ENCODE data around the gene PLAU. TPM values are rescaled to one million over a fixed set of nuclear protein-coding genes. Genes with fewer than 3 reads are reported as not detected.

The PLAU gene
- total RNA-seq, 1 experiment from 2014 or later: 8.3 TPM

DNA sequence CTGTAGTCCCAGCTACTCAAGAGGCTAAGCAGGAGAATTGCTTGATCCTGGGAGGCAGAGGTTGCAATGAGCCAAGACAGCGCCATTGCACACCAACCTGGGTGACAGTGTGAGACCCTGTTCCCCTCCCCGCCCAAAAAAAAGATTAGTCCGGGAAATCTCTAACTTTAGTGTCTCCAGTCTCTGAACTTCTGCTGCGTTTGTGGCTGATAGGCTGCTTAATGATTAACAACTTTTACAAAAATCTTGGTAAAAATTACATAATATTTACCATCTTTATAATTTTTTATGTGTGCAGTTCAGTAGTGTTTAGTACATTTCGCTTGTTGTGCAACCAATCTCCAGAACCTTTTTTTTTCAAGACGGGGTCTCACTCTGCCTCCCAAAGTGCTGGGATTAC, 9.7 kb upstream of the PLAU start:
- BruUV-seq (replicated peaks): no TSS peak
- Histone ChIP-seq H3K4me3 (ENCODE audit: low read depth, low read length, poor library complexity, severe bottlenecking) (no peak overlapping the region), H3K4me1 (ENCODE audit: insufficient read depth, low read length, poor library complexity, severe bottlenecking) (no peaks in the 10 kb centered on the region), H3K9me3 (ENCODE audit: low read depth, low read length, poor library complexity, severe bottlenecking) (no peaks in the 10 kb centered on the region), H3K36me3 (ENCODE audit: insufficient read depth, low read length, poor library complexity, severe bottlenecking) (no peaks in the 10 kb centered on the region), H3K27ac (ENCODE audit: low read depth, low read length, poor library complexity, severe bottlenecking) (no peak overlapping the region), H3K27me3 (replicated peaks; ENCODE audit: insufficient read depth, low read depth, low read length, poor library complexity) (no peaks in the 10 kb centered on the region)
- ChIA-PET CTCF (no interaction called here), POLR2A (ENCODE audit: low non-redundant PET) (no interaction called here)
- TF ChIP-seq, protein P1, sequence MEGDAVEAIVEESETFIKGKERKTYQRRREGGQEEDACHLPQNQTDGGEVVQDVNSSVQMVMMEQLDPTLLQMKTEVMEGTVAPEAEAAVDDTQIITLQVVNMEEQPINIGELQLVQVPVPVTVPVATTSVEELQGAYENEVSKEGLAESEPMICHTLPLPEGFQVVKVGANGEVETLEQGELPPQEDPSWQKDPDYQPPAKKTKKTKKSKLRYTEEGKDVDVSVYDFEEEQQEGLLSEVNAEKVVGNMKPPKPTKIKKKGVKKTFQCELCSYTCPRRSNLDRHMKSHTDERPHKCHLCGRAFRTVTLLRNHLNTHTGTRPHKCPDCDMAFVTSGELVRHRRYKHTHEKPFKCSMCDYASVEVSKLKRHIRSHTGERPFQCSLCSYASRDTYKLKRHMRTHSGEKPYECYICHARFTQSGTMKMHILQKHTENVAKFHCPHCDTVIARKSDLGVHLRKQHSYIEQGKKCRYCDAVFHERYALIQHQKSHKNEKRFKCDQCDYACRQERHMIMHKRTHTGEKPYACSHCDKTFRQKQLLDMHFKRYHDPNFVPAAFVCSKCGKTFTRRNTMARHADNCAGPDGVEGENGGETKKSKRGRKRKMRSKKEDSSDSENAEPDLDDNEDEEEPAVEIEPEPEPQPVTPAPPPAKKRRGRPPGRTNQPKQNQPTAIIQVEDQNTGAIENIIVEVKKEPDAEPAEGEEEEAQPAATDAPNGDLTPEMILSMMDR (conservative IDR thresholded peaks at IDR 0.05; ENCODE audit: low read depth, low read length): no peak
- TF ChIP-seq EZH2 (IDR thresholded peaks at IDR 0.05; ENCODE audit: borderline replicate concordance, low read depth, low read length, poor library complexity, severe bottlenecking): no peak
- intact Hi-C loops (cut with micrococcal nuclease; ENCODE audit: unreplicated experiment): no loop called here
- no peak for DNase-seq (ENCODE audit: low spot score)

DNA sequence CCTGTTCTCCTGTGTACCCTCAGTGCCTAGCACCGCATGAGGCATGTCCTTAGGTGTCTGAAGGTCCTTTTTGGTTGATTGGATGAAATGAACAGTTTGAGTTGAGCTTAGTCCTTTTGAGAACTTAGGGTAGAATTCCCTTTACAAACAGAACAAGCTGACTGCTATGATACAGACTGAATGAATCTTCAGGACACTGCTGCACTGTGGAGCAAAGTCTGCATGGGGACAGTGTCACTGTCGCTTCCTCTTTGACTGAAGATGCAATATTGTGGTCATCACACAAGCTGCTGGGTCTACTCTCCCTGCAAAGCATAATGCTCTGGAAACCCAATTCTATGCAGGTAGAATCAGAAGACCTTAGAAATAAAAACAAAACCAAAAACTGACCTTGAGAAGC, 8.6 kb upstream of the PLAU start:
- no peak overlapping the region for H3K4me3 ChIP-seq (ENCODE audit: low read depth, low read length, poor library complexity, severe bottlenecking)
- CTCF ChIA-PET: no interaction called here
- H3K27me3 ChIP-seq (replicated peaks; ENCODE audit: insufficient read depth, low read depth, low read length, poor library complexity): no peaks in the 10 kb centered on the region
- intact Hi-C loops (cut with micrococcal nuclease; ENCODE audit: unreplicated experiment): no loop called here
- DNase-seq (ENCODE audit: low spot score): no peak
- POLR2A ChIA-PET (ENCODE audit: low non-redundant PET): no interaction called here
- no peak for TF ChIP-seq EZH2 (IDR thresholded peaks at IDR 0.05; ENCODE audit: borderline replicate concordance, low read depth, low read length, poor library complexity, severe bottlenecking)
- TF ChIP-seq, protein P1 (conservative IDR thresholded peaks at IDR 0.05; ENCODE audit: low read depth, low read length): no peak
- H3K36me3 ChIP-seq (ENCODE audit: insufficient read depth, low read length, poor library complexity, severe bottlenecking): no peaks in the 10 kb centered on the region
- H3K27ac ChIP-seq (ENCODE audit: low read depth, low read length, poor library complexity, severe bottlenecking): no peak overlapping the region
- H3K4me1 ChIP-seq (ENCODE audit: insufficient read depth, low read length, poor library complexity, severe bottlenecking): peaks cover 10% of the 10 kb centered on the region
- no peaks in the 10 kb centered on the region for H3K9me3 ChIP-seq (ENCODE audit: low read depth, low read length, poor library complexity, severe bottlenecking)
- BruUV-seq (replicated peaks): no TSS peak

DNA sequence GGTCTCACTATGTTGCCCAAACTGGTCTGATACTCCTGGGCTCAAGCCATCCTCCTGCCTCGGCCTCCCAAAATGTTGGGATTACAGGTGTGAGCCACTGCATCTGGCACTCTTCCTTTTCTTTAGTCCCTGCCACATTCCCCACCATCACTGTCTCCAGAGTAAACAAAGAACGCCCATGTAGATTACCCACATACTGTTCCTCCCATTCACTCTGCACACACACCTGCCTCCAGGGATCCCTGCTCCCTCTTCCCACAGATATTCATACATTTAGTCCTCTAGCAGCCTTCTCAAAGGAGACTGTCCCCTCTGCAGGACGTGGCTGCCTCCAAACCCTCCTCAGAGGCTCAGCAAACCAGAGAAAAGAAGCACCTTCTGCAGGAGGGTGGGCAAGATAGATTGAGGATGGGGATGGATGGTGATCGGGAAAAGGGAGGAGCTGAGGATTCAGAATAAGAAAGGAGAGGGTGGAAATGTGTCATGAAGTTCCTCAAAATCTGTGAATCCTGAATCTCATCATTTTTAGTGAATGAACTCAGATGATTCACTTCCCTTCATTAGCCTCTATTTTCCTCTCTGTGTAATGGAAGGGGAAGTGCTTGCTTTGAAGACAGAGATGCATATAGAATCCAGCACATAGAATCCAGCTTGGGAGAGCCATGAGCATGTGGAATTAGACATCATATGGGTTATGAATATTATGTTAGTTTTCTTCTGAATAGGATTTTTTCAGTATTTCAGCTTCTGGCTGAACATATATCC, 5.5 kb upstream of the PLAU start:
- ChIA-PET CTCF (no interaction called here), POLR2A (ENCODE audit: low non-redundant PET) (interaction anchor here (0.6 to 0.7 kb wide), 2 partner anchors 11 to 874 kb away, joined by 3 to 4 read pairs; no protein-coding TSS in a partner anchor)
- Histone ChIP-seq H3K36me3 (ENCODE audit: insufficient read depth, low read length, poor library complexity, severe bottlenecking) (no peaks in the 10 kb centered on the region), H3K9me3 (ENCODE audit: low read depth, low read length, poor library complexity, severe bottlenecking) (no peaks in the 10 kb centered on the region), H3K27me3 (replicated peaks; ENCODE audit: insufficient read depth, low read depth, low read length, poor library complexity) (no peaks in the 10 kb centered on the region), H3K27ac (ENCODE audit: low read depth, low read length, poor library complexity, severe bottlenecking) (no peak overlapping the region), H3K4me3 (ENCODE audit: low read depth, low read length, poor library complexity, severe bottlenecking) (no peak overlapping the region), H3K4me1 (ENCODE audit: insufficient read depth, low read length, poor library complexity, severe bottlenecking) (peaks cover 32% of the 10 kb centered on the region)
- intact Hi-C loops (cut with micrococcal nuclease; ENCODE audit: unreplicated experiment): no loop called here
- no peak for DNase-seq (ENCODE audit: low spot score)
- TF ChIP-seq, protein P1 (conservative IDR thresholded peaks at IDR 0.05; ENCODE audit: low read depth, low read length): no peak
- TF ChIP-seq EZH2 (IDR thresholded peaks at IDR 0.05; ENCODE audit: borderline replicate concordance, low read depth, low read length, poor library complexity, severe bottlenecking): no peak
- BruUV-seq (replicated peaks): no TSS peak

All from A673 (cell line).